Mammary epithelial cell (primary cell): Measurements from ENCODE around the gene KLF5.
"Not testable (repeated sequence)": the region's sequence is repeated elsewhere in the genome, so short reads cannot be mapped to it uniquely, and the experiment has no call there.

ENCODE experiments used
- EZH2 ChIP-seq: IDR thresholded peaks from 2 replicates; pipeline ENCODE4 v1.6.1; 2012; ENCODE audit warnings: low read length, inconsistent platforms, borderline replicate concordance
- TF ChIP-seq, protein P1 (sequence below), 2 donors: IDR thresholded peaks in 1 of 2; conservative IDR thresholded peaks in 1 of 2; 2 replicates each; pipeline ENCODE4 v1.5.1; 2011 to 2012; ENCODE audit warnings: inconsistent platforms in 2 of 2, low read length in 2 of 2, mild to moderate bottlenecking in 2 of 2, control low read depth in 1 of 2, low read depth in 1 of 2; ENCODE audit not compliant: insufficient read depth in 1 of 2; ENCODE audit errors: extremely low read depth in 1 of 2

- TF ChIP-seq, protein P1, sequence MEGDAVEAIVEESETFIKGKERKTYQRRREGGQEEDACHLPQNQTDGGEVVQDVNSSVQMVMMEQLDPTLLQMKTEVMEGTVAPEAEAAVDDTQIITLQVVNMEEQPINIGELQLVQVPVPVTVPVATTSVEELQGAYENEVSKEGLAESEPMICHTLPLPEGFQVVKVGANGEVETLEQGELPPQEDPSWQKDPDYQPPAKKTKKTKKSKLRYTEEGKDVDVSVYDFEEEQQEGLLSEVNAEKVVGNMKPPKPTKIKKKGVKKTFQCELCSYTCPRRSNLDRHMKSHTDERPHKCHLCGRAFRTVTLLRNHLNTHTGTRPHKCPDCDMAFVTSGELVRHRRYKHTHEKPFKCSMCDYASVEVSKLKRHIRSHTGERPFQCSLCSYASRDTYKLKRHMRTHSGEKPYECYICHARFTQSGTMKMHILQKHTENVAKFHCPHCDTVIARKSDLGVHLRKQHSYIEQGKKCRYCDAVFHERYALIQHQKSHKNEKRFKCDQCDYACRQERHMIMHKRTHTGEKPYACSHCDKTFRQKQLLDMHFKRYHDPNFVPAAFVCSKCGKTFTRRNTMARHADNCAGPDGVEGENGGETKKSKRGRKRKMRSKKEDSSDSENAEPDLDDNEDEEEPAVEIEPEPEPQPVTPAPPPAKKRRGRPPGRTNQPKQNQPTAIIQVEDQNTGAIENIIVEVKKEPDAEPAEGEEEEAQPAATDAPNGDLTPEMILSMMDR (conservative IDR thresholded peaks at IDR 0.05 in 1 of 2, IDR thresholded peaks at IDR 0.05 in 1 of 2; ENCODE audit: extremely low read depth in 1 of 2, insufficient read depth in 1 of 2, low read depth in 1 of 2, low read length in 2 of 2): not testable (repeated sequence)
- not testable (repeated sequence) for TF ChIP-seq EZH2
These were observed 42.0 kb downstream of the KLF5 start for GRCh38 chr13:73100781-73101180.
